ENCODE data around the gene PRDX5.

DNA sequence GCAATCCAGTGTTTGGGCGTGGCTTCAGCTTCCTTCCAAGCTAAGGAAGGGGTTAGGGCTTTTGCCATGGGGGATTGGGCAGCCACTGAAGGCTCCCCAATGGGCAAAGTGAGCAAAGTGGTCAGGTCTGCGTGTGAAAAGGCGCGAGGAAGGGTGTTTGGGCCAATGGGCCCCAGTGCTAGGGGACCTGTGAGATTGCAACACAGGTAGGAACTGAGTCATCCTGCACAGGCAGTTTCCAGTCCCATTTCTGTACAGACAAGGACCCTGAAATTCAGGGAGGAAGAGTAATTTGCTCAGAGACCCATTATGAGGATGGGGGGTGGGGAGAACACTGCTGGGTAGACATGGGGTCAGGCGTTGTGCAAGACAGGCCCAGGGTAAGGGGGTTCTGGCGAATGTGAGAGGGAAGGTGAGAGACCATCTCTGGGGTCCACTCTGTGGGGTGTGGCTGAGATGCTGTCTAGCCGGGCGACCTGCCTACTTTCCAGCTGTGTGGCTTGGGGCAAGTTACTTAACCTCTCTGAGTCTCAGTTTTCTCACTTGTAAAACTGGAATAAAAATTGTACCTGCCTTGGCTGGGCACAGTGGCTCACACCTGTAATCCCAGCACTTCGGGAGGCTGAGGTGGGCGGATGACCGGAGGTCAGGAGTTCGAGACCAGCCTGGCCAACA lies 29.4 kb downstream of the PRDX5 start:
- TF ChIP-seq, protein P1, sequence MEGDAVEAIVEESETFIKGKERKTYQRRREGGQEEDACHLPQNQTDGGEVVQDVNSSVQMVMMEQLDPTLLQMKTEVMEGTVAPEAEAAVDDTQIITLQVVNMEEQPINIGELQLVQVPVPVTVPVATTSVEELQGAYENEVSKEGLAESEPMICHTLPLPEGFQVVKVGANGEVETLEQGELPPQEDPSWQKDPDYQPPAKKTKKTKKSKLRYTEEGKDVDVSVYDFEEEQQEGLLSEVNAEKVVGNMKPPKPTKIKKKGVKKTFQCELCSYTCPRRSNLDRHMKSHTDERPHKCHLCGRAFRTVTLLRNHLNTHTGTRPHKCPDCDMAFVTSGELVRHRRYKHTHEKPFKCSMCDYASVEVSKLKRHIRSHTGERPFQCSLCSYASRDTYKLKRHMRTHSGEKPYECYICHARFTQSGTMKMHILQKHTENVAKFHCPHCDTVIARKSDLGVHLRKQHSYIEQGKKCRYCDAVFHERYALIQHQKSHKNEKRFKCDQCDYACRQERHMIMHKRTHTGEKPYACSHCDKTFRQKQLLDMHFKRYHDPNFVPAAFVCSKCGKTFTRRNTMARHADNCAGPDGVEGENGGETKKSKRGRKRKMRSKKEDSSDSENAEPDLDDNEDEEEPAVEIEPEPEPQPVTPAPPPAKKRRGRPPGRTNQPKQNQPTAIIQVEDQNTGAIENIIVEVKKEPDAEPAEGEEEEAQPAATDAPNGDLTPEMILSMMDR (IDR thresholded peaks at IDR 0.05): no peak
- no peak for TF ChIP-seq ZFX (IDR thresholded peaks at IDR 0.05; ENCODE audit: borderline replicate concordance)

Data from 22Rv1 (cell line).